ENCODE results near the gene C9orf40. TPM values are rescaled to one million over a fixed set of nuclear protein-coding genes. Genes with fewer than 3 reads are reported as not detected.

The C9orf40 gene
- total RNA-seq, 1 donor = 8.6 TPM

GRCh38 chr9:74958587-74958986, 5.9 kb upstream of the C9orf40 start:
- DNase-seq (ENCODE audit: low read depth) = no peak
- no peak overlapping the region for H3K4me3 ChIP-seq (ENCODE audit: low read depth, low read length)
- no peak for TF ChIP-seq CTCF (IDR thresholded peaks at IDR 0.05; ENCODE audit: insufficient read depth, low read depth, low read length)

- H3K4me3 ChIP-seq (ENCODE audit: low read depth, low read length) = peak overlapping the region; percentile 97
- peak; percentile 41 for DNase-seq (ENCODE audit: low read depth)
- no peak for TF ChIP-seq CTCF (IDR thresholded peaks at IDR 0.05; ENCODE audit: insufficient read depth, low read depth, low read length)
Observed at GRCh38 chr9:74953235-74953751, 581 bp upstream of the C9orf40 start.

- peak overlapping the region; percentile 97 for H3K4me3 ChIP-seq (ENCODE audit: low read depth, low read length)
- peak; percentile 42 for DNase-seq (ENCODE audit: low read depth)
- no peak for TF ChIP-seq CTCF (IDR thresholded peaks at IDR 0.05; ENCODE audit: insufficient read depth, low read depth, low read length)
Observed at GRCh38 chr9:74951725-74952151, 974 bp downstream of the C9orf40 start.

GRCh38 chr9:74951107-74951720, 1.5 kb downstream of the C9orf40 start:
- DNase-seq (ENCODE audit: low read depth) = no peak

GRCh38 chr9:74949859-74950855, 2.6 kb downstream of the C9orf40 start:
- no peak overlapping the region for H3K4me3 ChIP-seq (ENCODE audit: low read depth, low read length)
- TF ChIP-seq CTCF (IDR thresholded peaks at IDR 0.05; ENCODE audit: insufficient read depth, low read depth, low read length) = no peak
- DNase-seq (ENCODE audit: low read depth) = no peak

More at GRCh38 chr9:74951107-74951720, 1.5 kb downstream of the C9orf40 start:
- H3K4me3 ChIP-seq (ENCODE audit: low read depth, low read length) = peak overlapping the region; percentile 97
- no peak for TF ChIP-seq CTCF (IDR thresholded peaks at IDR 0.05; ENCODE audit: insufficient read depth, low read depth, low read length)

GRCh38 chr9:74948937-74949336, 3.8 kb downstream of the C9orf40 start:
- TF ChIP-seq CTCF (IDR thresholded peaks at IDR 0.05; ENCODE audit: insufficient read depth, low read depth, low read length) = no peak
- DNase-seq (ENCODE audit: low read depth) = no peak
- no peak overlapping the region for H3K4me3 ChIP-seq (ENCODE audit: low read depth, low read length)
